Measurements from ENCODE around the gene JPH2.

Gene JPH2

DNA sequence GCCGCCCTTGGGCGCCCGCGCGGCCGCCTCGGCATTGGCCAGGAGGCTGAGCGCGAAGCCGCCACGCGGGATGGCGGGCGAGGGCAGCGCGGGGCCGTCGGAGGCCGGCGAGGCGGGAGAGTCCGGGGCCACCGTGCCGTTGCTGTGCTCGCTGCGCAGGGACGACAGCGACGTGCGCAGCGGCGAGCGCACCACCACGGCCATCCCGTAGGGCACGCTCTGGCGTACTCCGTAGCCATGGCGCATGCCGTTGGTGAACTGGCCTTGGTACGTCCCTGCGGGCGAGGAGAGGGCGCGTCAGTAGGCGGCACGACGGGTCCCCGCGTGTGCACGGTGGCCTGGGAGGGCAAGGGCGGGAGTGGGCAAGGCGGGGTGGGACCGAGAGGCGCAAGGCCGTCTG lies 26.9 kb downstream of the JPH2 start:
- DNase-seq (ENCODE audit: low read depth) = no peak
- TF ChIP-seq, protein P1, sequence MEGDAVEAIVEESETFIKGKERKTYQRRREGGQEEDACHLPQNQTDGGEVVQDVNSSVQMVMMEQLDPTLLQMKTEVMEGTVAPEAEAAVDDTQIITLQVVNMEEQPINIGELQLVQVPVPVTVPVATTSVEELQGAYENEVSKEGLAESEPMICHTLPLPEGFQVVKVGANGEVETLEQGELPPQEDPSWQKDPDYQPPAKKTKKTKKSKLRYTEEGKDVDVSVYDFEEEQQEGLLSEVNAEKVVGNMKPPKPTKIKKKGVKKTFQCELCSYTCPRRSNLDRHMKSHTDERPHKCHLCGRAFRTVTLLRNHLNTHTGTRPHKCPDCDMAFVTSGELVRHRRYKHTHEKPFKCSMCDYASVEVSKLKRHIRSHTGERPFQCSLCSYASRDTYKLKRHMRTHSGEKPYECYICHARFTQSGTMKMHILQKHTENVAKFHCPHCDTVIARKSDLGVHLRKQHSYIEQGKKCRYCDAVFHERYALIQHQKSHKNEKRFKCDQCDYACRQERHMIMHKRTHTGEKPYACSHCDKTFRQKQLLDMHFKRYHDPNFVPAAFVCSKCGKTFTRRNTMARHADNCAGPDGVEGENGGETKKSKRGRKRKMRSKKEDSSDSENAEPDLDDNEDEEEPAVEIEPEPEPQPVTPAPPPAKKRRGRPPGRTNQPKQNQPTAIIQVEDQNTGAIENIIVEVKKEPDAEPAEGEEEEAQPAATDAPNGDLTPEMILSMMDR (IDR thresholded peaks at IDR 0.05; ENCODE audit: insufficient read depth, low read depth, low read length, missing control alignments) = no peak
- H3K4me3 ChIP-seq (ENCODE audit: low read length) = no peak overlapping the region

DNA sequence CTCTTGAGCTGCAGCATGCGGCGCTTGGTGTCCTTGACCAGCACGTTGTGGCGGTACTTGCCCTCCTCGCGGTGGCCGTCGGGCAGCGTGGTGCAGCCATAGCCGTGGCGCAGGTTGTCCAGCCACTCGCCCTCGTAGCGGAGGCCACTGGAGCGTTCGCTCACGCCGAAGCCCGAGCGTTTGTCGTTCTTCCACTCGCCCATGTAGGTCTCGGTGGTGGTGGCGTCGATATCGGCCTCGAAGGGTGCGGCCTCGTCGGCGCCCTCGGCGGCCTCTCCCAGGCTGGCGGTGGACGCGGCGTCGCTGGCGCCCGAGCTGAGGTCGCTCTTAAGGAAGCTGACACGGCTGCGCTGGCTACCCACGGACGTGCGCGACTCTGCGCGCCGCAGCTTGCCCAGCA lies 27.3 kb downstream of the JPH2 start:
- no peak overlapping the region for H3K4me3 ChIP-seq (ENCODE audit: low read length)
- TF ChIP-seq, protein P1 (IDR thresholded peaks at IDR 0.05; ENCODE audit: insufficient read depth, low read depth, low read length, missing control alignments) = no peak
- no peak for DNase-seq (ENCODE audit: low read depth)

DNA sequence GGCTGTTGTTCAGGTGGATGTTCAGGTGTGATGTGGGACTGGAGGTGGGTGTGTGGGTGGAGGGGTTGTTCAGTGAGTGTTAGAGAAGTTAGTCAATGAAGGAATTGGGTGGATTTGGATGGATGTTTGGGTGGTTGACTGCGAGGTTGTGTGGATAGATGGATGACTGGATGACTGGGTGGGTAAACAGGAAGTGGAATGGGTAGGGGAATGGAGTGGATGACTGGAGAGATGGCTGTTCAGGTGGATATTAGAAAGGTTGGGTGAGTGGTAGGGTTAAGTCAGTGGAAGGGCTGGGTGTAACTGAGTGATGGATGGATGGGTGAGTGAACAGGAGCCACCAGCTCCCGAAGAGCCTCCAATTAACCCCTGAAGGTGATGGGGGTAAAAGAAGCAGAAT lies 27.9 kb downstream of the JPH2 start:
- TF ChIP-seq, protein P1 (IDR thresholded peaks at IDR 0.05; ENCODE audit: insufficient read depth, low read depth, low read length, missing control alignments) = no peak
- no peak for DNase-seq (ENCODE audit: low read depth)
- H3K4me3 ChIP-seq (ENCODE audit: low read length) = no peak overlapping the region

DNA sequence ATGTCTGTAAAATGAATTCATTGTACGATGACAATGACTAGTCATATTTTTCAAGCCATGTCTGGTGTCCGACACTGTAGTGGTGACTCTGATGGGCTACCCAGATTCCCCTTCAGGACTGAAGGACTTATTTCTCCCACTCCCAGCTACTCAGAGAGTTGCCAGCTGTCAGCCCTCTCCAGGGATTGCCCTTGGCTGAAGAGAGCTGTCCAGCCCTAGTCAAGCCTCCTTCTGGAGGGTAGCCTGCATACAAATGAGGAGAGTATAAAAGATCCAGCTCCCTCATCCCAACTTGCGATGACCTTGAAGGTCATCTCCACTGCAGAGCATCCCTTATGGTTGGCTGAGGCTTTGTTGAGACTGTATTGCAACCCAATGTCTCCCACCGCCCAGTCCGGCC lies 29.9 kb downstream of the JPH2 start:
- no peak for DNase-seq (ENCODE audit: low read depth)
- TF ChIP-seq, protein P1 (IDR thresholded peaks at IDR 0.05; ENCODE audit: insufficient read depth, low read depth, low read length, missing control alignments) = no peak
- no peak overlapping the region for H3K4me3 ChIP-seq (ENCODE audit: low read length)

DNA sequence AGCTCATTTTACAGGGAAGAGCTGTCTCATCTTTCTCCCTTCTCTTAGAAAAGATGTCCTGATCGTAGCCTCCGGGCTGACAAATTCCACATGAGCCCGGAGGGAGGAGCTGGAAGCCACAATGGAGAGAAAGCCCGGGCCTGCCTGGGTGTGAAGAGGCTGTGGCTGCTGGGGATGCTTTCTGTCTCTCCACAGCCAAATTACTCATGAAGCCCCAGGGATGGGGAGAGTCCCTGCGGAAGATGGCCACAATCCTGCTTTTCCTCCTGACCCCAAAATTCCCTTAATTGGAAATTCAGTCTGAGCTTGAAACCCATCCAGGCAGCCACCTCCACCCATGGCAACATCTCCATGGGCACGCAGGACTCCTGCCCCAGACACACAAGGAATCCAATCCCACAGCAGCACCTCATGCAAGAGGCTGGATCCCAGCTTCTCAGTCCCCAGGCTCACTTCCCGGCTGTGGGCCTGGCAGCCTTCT lies 32.4 kb downstream of the JPH2 start:
- H3K4me3 ChIP-seq (ENCODE audit: low read length) = no peak overlapping the region
- peak; percentile 45 for DNase-seq (ENCODE audit: low read depth)
- TF ChIP-seq, protein P1 (IDR thresholded peaks at IDR 0.05; ENCODE audit: insufficient read depth, low read depth, low read length, missing control alignments) = no peak

DNA sequence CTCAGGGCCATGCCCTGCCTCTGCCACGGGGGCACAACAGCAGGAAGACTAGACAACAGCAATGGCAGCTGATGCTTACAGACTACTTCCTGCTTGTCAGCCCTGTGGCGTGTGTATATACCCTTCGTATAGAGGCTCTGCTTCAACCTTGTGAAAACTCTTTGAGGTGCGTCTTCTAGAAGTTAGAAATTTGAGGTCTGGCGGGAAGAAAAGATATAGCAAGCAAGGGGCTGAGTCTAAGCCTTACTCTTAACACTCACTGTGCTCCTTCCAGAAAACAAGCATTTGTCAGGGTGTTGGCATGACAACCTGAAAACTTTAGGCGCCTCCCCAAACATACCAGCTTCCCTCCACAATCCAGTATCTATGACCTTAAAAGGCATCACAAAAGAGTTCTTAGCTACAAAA lies 33.3 kb downstream of the JPH2 start:
- TF ChIP-seq, protein P1 (IDR thresholded peaks at IDR 0.05; ENCODE audit: insufficient read depth, low read depth, low read length, missing control alignments) = no peak
- no peak for DNase-seq (ENCODE audit: low read depth)
- no peak overlapping the region for H3K4me3 ChIP-seq (ENCODE audit: low read length)

DNA sequence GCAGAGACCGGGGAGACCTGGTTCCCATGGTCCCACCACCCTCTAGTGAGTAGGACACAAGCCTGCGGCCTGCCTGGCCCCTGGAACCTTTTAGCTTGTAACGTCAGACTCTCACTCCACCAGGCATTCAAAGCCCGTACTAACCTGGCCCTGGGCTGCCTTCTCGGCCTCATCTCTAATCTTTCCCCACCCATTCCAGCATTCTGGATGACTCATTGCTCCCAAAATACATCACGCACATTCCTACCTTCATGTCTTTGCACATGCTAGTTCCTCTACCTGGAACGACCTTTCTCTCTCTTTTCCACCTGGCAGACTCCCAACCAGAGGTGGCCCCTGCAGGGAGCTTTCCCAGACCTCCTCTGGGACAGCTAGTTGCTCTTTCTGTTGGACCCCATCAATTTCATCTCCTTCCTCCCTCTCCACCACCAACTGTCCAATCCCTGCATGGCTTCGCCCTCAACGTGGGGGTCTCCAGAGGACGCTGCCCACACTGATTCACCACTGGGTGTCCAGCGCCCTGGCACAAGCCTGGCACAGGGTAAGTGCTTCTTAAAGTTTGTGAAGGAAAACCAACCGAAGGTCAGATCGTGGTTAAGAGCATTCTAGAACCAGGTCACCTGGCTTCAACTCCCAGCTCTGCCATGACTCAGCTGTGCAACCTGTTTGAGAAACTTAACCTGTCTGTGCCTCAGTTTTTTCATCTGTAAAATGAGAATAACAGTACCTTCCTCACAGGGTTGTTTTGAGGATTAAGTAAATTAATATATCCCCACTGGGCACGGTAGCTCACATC lies 35.2 kb downstream of the JPH2 start:
- peak; percentile 86 for DNase-seq (ENCODE audit: low read depth)
- TF ChIP-seq, protein P1 (IDR thresholded peaks at IDR 0.05; ENCODE audit: insufficient read depth, low read depth, low read length, missing control alignments) = no peak
- H3K4me3 ChIP-seq (ENCODE audit: low read length) = no peak overlapping the region
